Stimulated activated naive CD4-positive, alpha-beta T cell (primary cell): ENCODE data around the gene ETS1.
A peak's percentile ranks its signal among the peaks of the same experiment; 100 is the strongest.

Experiments used
- DNase-seq, 6 experiments: peaks; one replicate each; lab custom pipeline; 2025; lab: John Stamatoyannopoulos, UW

ETS1 gene

DNA sequence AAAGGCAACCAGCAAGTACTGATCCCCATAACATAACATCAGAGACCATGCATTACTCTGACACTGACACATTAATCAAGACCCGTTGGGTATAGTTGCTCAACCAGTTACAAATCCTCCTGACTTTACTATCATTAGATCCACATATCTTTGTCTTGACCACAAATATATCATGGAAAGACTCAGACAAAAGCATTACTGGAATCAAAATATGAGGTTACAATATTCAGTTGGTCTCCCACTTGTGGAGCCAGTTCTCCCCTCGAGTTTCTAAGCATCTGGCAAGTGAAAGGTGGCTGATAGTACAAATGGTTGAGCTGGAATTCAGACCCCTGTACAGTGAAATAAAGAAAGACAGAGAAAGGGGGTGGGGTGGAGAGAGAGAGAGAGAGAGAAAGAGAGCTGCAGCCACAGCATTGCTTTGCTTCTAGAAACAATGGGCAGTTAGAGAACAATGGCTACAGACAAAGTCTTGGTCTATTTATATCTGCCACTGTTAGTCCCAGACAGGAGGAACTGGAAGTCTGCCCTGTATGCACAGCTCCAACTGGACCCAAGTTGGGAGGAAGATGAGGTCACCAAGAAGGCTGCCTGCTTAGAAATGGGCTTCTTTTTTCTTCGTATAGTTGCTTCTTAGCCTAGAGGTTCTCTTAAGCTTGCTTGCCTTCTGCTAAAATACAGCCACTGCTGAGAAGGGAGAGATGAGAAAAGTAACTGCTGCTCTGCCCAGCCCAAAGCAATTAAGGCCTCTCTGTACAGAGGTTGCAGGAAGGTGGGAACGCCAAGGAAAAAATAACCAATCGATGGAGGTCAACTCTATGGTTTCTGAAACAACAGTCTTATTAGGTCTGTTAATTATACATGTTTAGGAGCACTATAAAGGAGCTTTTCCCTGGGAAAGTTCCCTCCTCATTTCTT, 85.5 kb downstream of the ETS1 start:
- no peak for DNase-seq

DNA sequence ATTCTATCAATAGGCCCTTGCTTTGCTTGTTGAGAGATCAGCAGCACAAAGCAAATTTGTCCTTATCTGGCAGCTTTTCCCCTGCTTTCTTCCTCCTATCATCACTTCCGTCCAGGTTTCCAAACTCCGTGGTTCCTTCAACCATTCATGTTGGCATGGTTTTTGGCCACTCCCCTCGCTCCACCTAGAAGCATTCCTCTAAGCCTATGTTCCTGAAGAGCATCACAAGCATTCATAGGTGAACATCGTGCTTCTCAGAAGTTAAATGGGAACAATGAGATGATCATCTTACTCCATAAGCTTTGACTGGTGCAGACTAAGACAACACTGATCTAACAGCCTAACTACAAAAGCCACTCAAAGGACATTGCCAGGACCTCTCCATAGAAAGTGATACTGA, 86.3 kb downstream of the ETS1 start:
- no peak for DNase-seq

DNA sequence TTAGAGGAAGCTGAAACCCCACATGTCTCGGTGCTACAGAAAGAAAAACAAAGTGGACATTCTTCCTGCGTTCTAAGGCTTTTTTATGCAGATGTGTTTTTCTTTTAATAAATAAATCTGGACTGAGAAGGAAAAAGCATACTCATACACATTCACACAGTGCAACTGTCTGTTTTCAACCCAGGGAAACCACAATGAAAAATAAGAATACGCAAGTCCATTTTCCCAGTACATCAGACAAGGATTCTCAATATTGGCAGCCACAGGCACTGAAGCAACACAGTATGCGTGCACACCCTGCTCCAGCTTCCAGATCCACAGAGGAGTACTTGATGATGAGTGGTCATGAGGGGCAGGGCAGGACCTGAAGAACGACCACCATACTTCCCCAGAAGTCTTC, 86.9 kb downstream of the ETS1 start:
- DNase-seq, result no peak

DNA sequence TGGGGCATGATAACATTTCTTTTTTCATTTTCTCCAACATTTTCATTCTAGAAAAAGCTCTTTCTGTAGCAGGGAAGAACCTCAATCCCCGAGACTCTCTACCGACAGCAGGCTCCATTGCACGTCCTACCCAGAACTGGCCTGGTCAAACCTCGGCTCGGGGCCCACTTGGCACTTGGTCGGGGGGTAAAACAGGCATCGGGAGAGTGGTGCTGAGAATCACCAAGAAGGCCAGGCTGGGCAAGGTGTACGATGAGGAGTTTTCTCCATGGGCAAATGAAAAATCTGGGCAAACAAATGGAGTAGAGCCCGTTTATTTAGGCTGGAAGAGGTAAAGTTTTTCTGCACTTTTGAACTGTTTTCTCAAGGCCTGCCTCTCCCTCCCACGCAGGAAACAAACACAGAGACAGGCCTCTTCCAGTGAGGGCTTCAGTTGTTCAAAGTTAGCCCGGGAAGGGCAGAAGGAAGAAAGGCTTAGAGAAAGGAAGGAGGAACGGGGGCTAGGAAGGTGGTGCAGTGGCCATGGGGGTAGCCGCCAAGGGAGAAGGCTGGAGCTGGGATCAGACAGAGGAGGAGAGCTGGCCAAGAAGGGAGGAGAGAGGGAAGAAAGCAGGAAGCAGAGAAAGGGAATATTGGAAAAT, 87.6 kb downstream of the ETS1 start:
- DNase-seq, result no peak

DNA sequence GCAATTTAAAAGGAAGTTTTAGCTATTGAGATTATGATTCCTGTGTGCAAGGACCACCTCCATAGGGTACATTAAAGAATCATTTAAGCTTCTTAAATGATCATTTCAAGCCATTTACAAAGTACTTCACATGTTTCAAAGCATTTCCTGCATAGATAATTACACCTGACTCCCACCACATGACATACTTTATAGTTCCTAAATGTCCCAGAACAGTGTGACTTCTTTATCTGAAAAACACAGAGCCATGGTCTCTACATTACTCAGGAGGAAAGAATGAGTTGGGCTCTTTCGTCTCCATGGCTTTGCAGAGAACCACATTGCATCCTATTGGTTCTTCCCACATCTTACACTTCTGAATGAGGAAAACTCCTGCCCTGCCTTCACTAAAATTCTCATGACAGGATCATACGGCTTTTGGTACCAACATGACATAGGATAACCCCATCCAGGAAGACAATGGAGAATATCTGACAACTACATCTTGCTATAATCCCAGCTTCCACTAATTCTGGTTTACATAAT, 88.6 kb downstream of the ETS1 start:
- DNase-seq, result no peak

DNA sequence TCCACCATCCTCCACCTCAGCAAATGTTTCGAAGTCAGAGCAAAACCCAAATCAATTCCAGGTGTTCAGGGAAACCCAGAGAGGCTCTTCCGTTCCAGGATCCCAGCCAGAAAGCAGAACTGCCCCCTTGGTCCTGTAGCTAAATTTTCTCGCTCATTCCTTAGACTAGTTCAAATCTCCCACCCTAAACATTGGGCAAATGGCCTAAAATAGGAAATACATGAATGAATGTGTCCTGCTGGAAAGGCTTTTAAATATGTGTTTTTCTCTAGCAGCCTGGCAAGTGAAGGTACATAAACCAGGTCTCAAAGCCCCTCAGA, 89.6 kb downstream of the ETS1 start:
- no peak for DNase-seq

DNA sequence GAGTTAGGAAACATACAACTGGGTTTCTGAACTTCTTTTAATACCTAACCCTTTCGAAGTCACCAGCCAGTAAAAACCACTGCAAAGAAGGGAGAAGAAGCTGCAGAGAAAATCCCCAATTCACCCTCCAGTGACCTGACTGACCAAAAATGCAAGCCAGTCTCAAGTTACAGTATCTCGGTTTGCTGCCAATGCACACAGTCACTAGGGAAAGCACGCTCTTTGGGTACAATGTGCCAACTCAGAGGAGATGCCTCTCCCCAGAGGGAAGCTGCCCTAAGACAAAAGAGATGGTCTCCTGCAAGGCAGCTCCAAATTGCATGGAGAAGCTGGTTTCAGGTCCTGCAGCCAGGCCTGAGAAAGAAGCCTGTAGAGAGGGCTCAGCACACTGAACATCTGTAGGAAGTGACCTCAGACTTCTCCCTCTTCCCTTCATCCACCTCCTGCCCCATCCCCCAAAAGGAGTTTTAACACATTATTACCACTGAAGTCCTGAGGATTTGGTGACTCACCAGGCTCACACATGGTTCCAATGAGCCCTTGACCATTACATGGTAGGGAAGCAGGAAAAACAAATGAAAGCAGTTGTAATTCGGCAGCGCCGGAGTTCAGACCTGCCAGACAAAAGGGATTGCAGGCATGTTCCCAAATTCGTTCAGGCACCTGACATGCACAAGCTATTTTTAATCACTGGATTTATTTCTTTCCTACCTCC, 90.1 kb downstream of the ETS1 start:
- no peak for DNase-seq

DNA sequence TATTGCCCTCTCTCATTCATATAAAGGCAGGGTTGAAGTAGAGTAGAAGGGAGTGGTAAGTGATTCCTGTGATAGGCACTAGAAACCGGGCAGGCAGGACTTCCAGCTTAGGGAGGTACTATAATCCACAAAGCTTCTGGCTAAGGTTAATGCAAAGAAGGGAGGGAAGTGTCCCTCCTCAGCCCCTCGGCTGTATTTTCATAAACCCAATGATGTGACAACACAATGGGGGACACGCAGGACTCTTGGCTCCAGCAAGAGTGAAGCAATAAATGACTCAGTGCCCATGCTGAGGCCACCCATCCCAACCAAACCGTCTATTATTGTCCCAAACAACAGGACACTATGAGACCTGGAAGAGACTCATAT, 90.7 kb downstream of the ETS1 start:
- DNase-seq, result no peak

DNA sequence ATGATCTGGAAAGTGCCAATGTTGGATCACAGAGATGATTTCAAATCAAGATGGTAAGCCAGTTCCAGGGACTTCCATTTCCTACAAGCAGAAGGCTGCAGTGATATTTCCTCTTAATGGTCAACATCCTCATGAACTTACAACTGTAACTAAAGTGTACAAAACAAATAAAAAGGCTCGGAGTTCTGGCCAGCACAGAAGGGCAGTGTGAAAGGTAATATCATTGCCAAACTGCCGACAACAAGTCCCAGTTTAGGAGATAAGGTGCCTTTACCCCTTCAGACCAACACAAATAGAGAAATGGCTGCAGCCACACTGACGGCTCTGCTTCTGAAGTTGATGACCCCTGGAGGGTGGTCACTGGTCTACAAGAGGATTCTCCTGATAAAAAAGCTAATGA, 91.1 kb downstream of the ETS1 start:
- DNase-seq, result no peak

DNA sequence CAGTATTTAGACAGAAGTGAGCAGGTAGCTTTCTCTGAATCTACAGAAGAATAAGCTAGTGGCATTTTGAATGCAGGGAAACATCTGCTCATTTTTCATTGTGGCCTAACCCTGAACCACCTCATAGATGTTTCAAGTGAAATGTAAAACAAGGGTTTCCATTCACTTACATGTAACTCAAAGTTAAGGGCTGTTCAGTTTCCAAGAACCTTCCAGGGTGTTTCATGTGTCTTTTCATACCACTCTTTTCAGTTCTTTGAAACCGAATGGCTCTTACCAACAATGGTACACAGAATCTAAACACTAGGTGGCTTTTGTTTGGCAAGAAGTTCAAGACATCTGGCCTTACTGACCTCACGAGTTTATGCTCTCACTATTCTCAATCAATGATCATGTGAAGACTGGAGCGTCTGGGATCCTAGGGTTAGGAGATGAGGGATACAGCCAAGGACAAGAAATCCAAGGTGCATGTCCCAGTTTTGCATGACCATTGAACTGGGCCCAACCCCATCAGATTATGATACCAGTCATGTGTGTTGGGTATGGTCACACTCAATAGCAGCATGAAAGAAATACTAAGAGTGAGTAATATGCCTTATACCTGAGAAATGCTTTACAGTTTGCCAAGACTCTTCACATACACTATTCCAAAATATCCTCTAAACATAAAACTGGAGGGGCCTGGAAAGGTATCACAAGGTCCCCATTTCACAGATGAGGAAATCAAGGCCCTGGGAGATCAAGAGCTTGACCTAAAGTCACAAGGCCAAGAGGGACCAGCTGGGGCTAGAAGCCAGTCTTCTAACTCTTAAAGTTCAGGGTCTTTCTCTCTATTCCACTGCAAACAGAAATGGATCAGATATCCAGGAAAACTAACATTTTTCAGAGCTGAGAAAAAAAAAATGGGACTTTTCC, 92.7 kb downstream of the ETS1 start:
- peak in 3 of 6 experiments; percentile 35 to 41 (median 38) for DNase-seq

DNA sequence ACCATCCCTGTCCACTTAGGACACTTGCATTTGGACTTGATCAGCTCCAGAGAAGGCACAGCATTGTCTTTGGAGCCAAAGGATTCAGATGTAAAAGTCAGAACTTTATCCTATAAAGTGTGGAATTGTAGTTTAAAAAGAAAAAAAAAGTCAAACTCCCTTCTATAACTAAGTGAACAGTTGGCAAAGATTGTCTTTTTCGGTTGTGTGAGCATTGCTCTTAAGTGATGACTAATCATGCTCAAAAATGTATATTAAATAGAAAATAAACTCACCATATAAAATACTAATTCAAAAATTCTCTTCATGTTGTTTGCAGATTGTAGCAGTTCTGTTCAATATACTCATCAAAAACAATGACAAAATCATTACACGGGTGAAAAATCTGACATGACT, 93.8 kb downstream of the ETS1 start:
- DNase-seq, result no peak

DNA sequence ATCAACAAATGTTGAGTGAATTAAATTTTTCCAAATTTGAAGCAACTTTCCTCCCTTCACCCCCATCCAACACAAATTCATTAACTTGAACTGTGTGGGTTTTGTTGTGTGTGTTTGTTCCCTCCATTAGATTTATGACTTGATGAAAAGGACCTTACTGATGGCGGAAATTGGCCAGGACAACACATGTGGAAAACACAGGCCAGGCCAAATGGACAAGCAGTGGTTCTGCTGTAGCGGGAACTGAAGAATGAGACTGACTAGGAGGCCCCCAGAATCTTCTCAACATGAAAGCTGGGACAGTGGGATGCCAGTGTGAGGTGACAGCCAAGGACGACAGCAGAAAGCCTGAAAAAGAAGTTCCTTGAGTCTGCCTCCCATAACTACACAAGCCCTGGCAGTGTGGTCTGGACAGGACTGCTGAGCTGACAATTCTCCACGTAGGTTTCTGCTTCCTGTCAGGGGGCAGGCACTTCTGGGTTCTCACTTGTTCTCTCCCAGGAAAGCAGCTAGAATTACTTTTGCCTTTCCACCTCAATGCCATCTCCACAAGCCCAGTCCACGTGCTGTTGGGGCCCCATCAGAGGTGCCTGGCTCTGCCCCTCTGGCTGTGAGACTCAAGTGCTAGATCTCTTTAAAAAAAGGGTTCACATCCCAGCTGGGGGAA, 94.3 kb downstream of the ETS1 start:
- DNase-seq, result peak in 1 of 6 experiments; percentile 28

DNA sequence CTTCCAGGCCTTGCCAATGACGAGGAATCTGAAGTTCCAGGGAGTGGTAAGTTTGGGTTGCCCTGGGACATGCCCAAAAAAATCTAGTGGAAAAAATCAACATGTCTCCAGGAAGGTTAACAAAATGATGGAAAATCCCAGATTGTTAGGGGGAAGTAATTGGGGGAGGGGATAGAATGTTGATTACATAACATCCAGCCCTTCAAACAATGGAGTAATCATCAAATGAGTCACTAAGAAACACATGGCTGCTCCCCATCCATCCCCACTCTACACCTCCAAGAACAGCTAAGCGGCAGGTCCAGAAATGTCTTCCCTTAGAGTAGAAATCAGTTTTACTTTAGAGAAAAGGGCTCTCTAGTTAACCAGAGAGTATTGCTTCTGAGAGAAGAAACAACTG, 94.9 kb downstream of the ETS1 start:
- no peak for DNase-seq

DNA sequence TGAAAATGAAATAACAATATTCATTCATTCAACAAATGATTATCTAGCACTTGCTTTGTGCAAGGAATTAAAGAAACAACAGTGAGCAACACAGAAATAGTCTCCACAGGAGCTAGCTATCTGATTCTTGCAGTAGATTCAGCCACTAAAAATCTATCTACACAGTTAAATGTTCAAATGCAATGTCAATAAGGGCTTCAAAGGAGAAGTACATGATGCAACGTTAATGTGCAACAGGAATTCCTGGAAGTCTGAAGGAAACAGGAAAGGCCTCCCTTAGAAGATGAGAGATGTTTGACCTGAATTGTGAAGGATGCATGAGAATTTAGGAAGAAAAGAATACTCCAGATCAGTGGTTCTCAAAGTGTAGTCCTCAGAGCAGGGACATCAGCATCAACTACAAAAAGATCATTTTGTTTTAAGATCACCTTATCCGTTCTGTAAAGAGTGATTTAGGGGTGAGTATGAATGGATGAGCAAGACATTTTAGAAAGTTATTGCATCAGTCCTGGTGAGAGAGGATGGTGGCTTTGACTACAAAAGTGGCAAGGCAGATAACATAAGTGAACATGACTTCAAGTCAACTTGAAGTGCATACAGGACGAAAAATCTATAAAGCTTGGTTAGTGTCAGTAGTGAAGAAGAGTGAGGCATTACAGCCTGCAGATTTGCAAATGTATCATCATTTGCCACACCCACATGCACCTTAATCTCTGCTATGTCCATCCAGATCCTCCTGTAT, 96.0 kb downstream of the ETS1 start:
- DNase-seq, result no peak

DNA sequence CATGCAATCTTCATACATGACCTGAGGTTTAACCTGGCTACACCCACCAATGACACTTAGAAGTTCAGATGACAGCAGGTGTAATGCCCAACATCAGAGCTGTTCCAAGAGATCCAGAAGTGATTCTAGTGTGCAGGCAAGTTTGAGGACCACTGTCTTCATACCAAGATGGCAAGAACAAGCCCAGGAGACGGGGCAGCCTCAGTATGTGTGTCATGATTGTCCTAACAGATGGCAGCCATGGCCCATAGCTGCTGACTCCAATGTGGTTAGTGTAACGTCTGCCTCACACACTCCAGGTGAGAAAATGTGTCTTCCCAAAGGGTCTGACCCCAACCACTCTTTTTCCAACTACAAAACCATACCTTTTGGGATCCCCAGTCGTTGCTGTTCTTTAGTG, 97.3 kb downstream of the ETS1 start:
- DNase-seq, result no peak

DNA sequence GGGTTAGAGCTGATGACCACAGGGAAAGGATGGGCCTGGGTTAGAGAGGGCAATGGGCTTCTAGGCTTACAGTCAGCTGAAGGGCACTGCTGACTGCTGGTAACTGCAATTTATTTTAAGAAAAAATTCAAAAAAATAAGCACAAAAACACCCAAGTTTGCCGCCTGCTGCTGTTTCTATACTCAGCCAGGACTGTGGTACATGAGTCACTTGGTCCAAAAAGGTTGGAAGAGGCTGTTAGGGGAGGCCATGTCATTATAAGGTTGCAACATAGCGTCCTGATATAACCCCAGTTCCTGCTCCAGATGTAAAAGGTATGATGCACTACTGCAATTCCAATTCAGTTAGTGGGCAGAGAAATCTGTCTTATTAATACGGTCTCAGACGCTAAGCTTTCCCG, 98.9 kb downstream of the ETS1 start:
- no peak for DNase-seq

DNA sequence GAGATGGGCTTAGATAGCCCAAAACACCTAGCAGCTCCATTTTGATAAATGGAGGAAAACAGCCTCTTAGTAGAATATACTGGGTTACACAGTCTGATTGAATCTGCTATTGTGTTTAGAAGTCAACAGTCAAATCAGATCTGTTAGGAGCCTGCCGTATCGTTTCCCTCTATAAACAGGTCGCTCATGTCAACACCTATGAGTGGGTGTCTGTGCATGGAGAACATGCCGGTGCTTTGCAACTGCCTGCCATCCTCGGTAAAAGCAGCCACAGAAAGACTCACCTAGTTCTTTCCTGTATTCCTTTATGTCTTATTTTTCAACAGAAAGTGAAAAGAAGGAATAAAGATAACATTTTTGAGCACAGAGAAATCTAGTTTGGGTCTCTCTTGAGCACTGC, 99.4 kb downstream of the ETS1 start:
- peak in 3 of 6 experiments; percentile 26 to 43 (median 31) for DNase-seq

DNA sequence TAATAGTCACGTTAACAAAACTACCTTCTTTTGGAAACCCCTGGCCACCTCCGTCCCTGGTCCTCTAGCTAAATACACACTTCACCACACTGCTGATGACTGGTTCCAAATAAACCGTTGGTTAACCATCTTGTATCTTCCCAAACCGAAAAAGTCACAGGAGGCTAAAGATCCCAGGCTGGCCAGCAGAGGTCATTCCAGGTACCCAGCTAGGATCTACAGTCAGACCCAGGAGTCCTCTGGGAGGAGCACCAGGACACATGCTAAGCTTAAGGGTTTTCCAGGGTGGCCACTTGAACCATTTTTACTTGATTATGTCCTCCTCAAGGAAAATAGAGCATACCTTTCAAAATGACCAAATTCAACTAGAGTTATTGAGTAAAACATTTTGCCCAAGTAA, 103.2 kb downstream of the ETS1 start:
- no peak for DNase-seq

DNA sequence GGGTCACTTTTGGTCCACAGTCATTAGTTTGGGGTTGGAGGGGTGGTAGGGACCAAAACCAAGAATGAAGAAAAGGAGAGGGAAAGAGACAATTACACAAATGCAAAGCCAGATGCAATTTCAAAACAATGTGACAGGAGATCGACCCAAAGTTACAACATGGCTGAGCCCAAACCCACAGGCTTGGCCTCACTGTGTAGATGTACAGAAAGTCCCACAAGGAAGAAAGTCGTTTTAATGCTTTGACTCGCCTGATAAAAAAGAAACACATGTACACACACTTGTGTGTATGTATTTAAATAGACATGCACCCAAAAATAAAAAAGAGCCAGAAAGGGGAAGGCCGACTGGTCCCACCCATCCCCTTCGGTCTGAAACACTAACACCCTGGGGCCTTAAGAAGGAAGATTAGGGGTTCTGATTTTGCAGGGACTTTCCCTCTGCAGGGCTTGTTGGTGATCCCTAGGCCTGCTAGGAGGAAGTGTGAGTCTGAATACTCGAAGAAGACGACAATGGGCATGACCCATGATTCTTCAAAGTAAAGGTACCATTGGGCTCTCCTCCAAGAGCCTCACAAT, 104.1 kb downstream of the ETS1 start:
- peak in 2 of 6 experiments; percentile 42 for DNase-seq
